Stimulated activated naive CD8-positive, alpha-beta T cell treated with anti-CD3 and anti-CD28 coated beads, Interleukin-15, Interleukin-2, amounts not matched to agents 100 ng/mL and 50 ng/mL, for 24 hours (primary cell): ENCODE data around the gene PPM1B.
"Not testable (repeated sequence)": the region's sequence is repeated elsewhere in the genome, so short reads cannot be mapped to it uniquely, and the experiment has no call there.

Source experiments
- H3K27ac Mint-ChIP-seq: one replicate; pipeline ENCODE4 v1.8.0; 2021; ENCODE audit warnings: mild to moderate bottlenecking, mixed read lengths
- H3K27me3 Mint-ChIP-seq: one replicate; pipeline ENCODE4 v1.8.0; 2021; ENCODE audit warnings: mixed read lengths
- H3K36me3 Mint-ChIP-seq: one replicate; pipeline ENCODE4 v1.8.0; 2021; ENCODE audit warnings: low read depth, mixed read lengths
- H3K4me1 Mint-ChIP-seq: one replicate; pipeline ENCODE4 v1.8.0; 2021; ENCODE audit warnings: low read depth, mixed read lengths
- H3K4me3 Mint-ChIP-seq: one replicate; pipeline ENCODE4 v1.8.0; 2021; ENCODE audit warnings: mild to moderate bottlenecking, mixed read lengths
- H3K9me3 Mint-ChIP-seq: one replicate; pipeline ENCODE4 v1.8.0; 2021; ENCODE audit warnings: mixed read lengths

The PPM1B gene

GRCh38 chr2:44168681-44169154, at the start of gene PPM1B:
TSS of gene PPM1B (plus strand) at chr2:44168875. CDS start at chr2:44201200, 32,325 bp downstream.
- Mint-ChIP-seq H3K36me3 (peaks cover 11% of the 10 kb centered on the region), H3K4me1 (peaks cover 42% of the 10 kb centered on the region), H3K27ac (peak within 1 kb of the TSS; percentile 100)

GRCh38 chr2:44119878-44120277, 48.8 kb upstream of the PPM1B start:
- peaks cover 41% of the 10 kb centered on the region for H3K4me1 Mint-ChIP-seq
- H3K27me3 Mint-ChIP-seq: peaks cover 4% of the 10 kb centered on the region
- no peak overlapping the region for H3K27ac Mint-ChIP-seq
- H3K9me3 Mint-ChIP-seq: no peaks in the 10 kb centered on the region
- no peak overlapping the region for H3K4me3 Mint-ChIP-seq
- H3K36me3 Mint-ChIP-seq: no peaks in the 10 kb centered on the region

More at GRCh38 chr2:44168681-44169154, at the start of gene PPM1B:
- Mint-ChIP-seq H3K27me3 (no peaks in the 10 kb centered on the region), H3K9me3 (peaks cover 3% of the 10 kb centered on the region), H3K4me3 (peak within 1 kb of the TSS; percentile 98)

- Mint-ChIP-seq H3K36me3 (no peaks in the 10 kb centered on the region), H3K4me3 (no peak overlapping the region), H3K27me3 (peaks cover 4% of the 10 kb centered on the region), H3K27ac (peak overlapping the region; percentile 1), H3K4me1 (peaks cover 47% of the 10 kb centered on the region), H3K9me3 (no peaks in the 10 kb centered on the region)
Observed at GRCh38 chr2:44120428-44120827, 48.2 kb upstream of the PPM1B start.

GRCh38 chr2:44121899-44122298, 46.8 kb upstream of the PPM1B start:
- no peak overlapping the region for H3K27ac Mint-ChIP-seq
- peaks cover 49% of the 10 kb centered on the region for H3K4me1 Mint-ChIP-seq
- H3K4me3 Mint-ChIP-seq: no peak overlapping the region

GRCh38 chr2:44124500-44124899, 44.2 kb upstream of the PPM1B start:
- Mint-ChIP-seq H3K9me3 (no peaks in the 10 kb centered on the region), H3K27me3 (peaks cover 7% of the 10 kb centered on the region), H3K27ac (peak overlapping the region; percentile 33), H3K4me1 (peaks cover 44% of the 10 kb centered on the region), H3K36me3 (no peaks in the 10 kb centered on the region), H3K4me3 (no peak overlapping the region)

More at GRCh38 chr2:44121899-44122298, 46.8 kb upstream of the PPM1B start:
- Mint-ChIP-seq H3K9me3 (no peaks in the 10 kb centered on the region), H3K27me3 (peaks cover 4% of the 10 kb centered on the region), H3K36me3 (no peaks in the 10 kb centered on the region)

GRCh38 chr2:44126106-44126797, 42.4 kb upstream of the PPM1B start:
- H3K27ac Mint-ChIP-seq: no peak overlapping the region
- H3K4me3 Mint-ChIP-seq: no peak overlapping the region
- H3K9me3 Mint-ChIP-seq: no peaks in the 10 kb centered on the region
- peaks cover 33% of the 10 kb centered on the region for H3K4me1 Mint-ChIP-seq
- H3K27me3 Mint-ChIP-seq: peaks cover 7% of the 10 kb centered on the region
- H3K36me3 Mint-ChIP-seq: no peaks in the 10 kb centered on the region

- H3K4me1 Mint-ChIP-seq: peaks cover 9% of the 10 kb centered on the region
- H3K36me3 Mint-ChIP-seq: no peaks in the 10 kb centered on the region
- H3K27me3 Mint-ChIP-seq: peaks cover 3% of the 10 kb centered on the region
- H3K4me3 Mint-ChIP-seq: no peak overlapping the region
- no peak overlapping the region for H3K27ac Mint-ChIP-seq
- H3K9me3 Mint-ChIP-seq: peaks cover 3% of the 10 kb centered on the region
Observed at GRCh38 chr2:44130441-44130840, 38.2 kb upstream of the PPM1B start.

- peaks cover 3% of the 10 kb centered on the region for H3K9me3 Mint-ChIP-seq
- no peak overlapping the region for H3K27ac Mint-ChIP-seq
- no peaks in the 10 kb centered on the region for H3K36me3 Mint-ChIP-seq
Observed at GRCh38 chr2:44131177-44131576, 37.5 kb upstream of the PPM1B start.

GRCh38 chr2:44133602-44134001, 35.1 kb upstream of the PPM1B start:
- H3K4me3 Mint-ChIP-seq, H3K9me3 Mint-ChIP-seq, H3K36me3 Mint-ChIP-seq, H3K27me3 Mint-ChIP-seq, H3K27ac Mint-ChIP-seq, H3K4me1 Mint-ChIP-seq: not testable (repeated sequence)

More at GRCh38 chr2:44131177-44131576, 37.5 kb upstream of the PPM1B start:
- Mint-ChIP-seq H3K4me3 (no peak overlapping the region), H3K27me3 (peaks cover 3% of the 10 kb centered on the region), H3K4me1 (peaks cover 2% of the 10 kb centered on the region)

GRCh38 chr2:44134848-44135247, 33.8 kb upstream of the PPM1B start:
- Mint-ChIP-seq H3K36me3 (no peaks in the 10 kb centered on the region), H3K27me3 (peaks cover 4% of the 10 kb centered on the region), H3K9me3 (peaks cover 3% of the 10 kb centered on the region), H3K4me1 (peaks cover 4% of the 10 kb centered on the region), H3K27ac (no peak overlapping the region), H3K4me3 (no peak overlapping the region)

- peaks cover 4% of the 10 kb centered on the region for H3K27me3 Mint-ChIP-seq
- H3K36me3 Mint-ChIP-seq: no peaks in the 10 kb centered on the region
- H3K4me3 Mint-ChIP-seq: no peak overlapping the region
- peaks cover 4% of the 10 kb centered on the region for H3K4me1 Mint-ChIP-seq
- H3K27ac Mint-ChIP-seq: no peak overlapping the region
- peaks cover 3% of the 10 kb centered on the region for H3K9me3 Mint-ChIP-seq
Observed at GRCh38 chr2:44135296-44135695, 33.4 kb upstream of the PPM1B start.

- H3K27ac Mint-ChIP-seq: no peak overlapping the region
- H3K4me1 Mint-ChIP-seq: peaks cover 4% of the 10 kb centered on the region
- H3K27me3 Mint-ChIP-seq: peaks cover 4% of the 10 kb centered on the region
- no peak overlapping the region for H3K4me3 Mint-ChIP-seq
- H3K36me3 Mint-ChIP-seq: no peaks in the 10 kb centered on the region
- H3K9me3 Mint-ChIP-seq: peaks cover 3% of the 10 kb centered on the region
Observed at GRCh38 chr2:44135771-44136170, 32.9 kb upstream of the PPM1B start.

GRCh38 chr2:44136252-44136651, 32.4 kb upstream of the PPM1B start:
- H3K36me3 Mint-ChIP-seq: no peaks in the 10 kb centered on the region
- H3K27me3 Mint-ChIP-seq: peaks cover 4% of the 10 kb centered on the region
- H3K4me1 Mint-ChIP-seq: peaks cover 4% of the 10 kb centered on the region
- H3K4me3 Mint-ChIP-seq: no peak overlapping the region
- H3K27ac Mint-ChIP-seq: no peak overlapping the region
- H3K9me3 Mint-ChIP-seq: peaks cover 3% of the 10 kb centered on the region

GRCh38 chr2:44137048-44137447, 31.6 kb upstream of the PPM1B start:
- Mint-ChIP-seq H3K9me3 (peaks cover 3% of the 10 kb centered on the region), H3K27me3 (peaks cover 4% of the 10 kb centered on the region), H3K36me3 (no peaks in the 10 kb centered on the region), H3K27ac (no peak overlapping the region), H3K4me1 (peaks cover 4% of the 10 kb centered on the region), H3K4me3 (no peak overlapping the region)

GRCh38 chr2:44137872-44138551, 30.7 kb upstream of the PPM1B start:
- Mint-ChIP-seq H3K4me1 (peaks cover 4% of the 10 kb centered on the region), H3K36me3 (no peaks in the 10 kb centered on the region), H3K27me3 (peaks cover 4% of the 10 kb centered on the region), H3K27ac (no peak overlapping the region), H3K9me3 (peaks cover 3% of the 10 kb centered on the region), H3K4me3 (no peak overlapping the region)
